Loucy (cell line): Measurements from ENCODE around the gene FER.

Experiments used
- CTCF ChIP-seq: fragments of 200-600 bp; sonication (generic); conservative IDR thresholded peaks from 2 replicates; pipeline ENCODE4 v1.5.1; 2014; ENCODE audit warnings: mild to moderate bottlenecking, antibody characterized with exemption, low read length
- EZH2phosphoT487 ChIP-seq: fragments of 200-600 bp; IDR thresholded peaks from 2 replicates; pipeline ENCODE4 v1.6.1; 2018; ENCODE audit warnings: antibody characterized with exemption, mild to moderate bottlenecking, moderate library complexity, borderline replicate concordance

DNA sequence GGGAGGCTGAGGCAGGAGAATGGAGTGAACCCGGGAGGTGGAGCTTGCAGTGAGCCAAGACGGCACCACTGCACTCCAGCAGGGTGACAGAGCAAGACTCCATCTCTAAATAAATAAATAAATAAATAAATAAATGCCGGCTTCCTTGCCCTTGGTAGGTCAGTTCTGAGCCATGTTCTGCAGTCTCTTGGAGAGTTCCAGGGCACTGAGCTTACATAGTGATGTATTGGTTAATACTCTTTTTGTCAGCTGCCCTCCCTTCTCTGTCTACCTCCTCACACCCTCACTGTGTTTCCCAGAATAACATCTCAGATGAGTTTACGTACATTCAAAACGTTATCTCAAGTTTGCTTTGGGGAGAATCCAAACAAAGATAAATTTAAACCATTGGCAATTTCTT lies 45.2 kb upstream of the FER start:
- TF ChIP-seq CTCF (no peak), EZH2phosphoT487 (no peak)
